ENCODE measurements around the gene DISP2.

DNA sequence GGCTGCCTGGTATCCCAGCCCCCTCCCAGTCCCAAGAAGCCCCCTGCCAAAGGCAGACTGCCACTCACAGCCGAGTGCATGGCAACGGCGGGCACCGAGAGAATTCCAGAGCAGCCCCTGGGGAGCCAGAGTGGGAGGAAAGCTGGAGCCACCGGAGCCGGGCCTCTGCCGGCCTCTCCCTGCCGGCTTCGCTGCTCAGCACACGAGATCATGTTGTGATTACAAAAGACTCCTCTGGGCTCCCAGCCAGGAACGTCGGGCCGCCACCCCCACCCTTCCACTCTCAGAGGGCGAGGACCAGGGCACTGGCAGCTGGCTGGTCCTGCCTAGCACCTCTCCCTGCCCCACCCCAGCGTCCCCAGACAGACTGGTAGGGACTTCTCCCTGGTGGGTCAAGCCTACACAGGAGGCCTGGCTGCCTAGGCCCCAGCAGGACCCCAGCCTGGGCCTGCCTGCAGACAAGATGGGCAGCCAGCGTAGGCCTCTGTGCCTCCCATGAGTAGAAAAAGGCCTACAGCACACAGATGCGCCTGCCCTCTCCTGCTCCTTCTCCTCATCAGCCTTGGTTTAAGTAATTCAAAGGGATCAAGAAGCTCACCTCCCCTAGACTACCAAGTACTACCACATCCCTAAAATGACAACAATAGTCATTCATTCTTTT lies 17.1 kb upstream of the DISP2 start, which contains the start of gene CCDC9B:
- TF ChIP-seq, protein P1, sequence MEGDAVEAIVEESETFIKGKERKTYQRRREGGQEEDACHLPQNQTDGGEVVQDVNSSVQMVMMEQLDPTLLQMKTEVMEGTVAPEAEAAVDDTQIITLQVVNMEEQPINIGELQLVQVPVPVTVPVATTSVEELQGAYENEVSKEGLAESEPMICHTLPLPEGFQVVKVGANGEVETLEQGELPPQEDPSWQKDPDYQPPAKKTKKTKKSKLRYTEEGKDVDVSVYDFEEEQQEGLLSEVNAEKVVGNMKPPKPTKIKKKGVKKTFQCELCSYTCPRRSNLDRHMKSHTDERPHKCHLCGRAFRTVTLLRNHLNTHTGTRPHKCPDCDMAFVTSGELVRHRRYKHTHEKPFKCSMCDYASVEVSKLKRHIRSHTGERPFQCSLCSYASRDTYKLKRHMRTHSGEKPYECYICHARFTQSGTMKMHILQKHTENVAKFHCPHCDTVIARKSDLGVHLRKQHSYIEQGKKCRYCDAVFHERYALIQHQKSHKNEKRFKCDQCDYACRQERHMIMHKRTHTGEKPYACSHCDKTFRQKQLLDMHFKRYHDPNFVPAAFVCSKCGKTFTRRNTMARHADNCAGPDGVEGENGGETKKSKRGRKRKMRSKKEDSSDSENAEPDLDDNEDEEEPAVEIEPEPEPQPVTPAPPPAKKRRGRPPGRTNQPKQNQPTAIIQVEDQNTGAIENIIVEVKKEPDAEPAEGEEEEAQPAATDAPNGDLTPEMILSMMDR (IDR thresholded peaks at IDR 0.05; ENCODE audit: insufficient read depth, low read length, poor library complexity, severe bottlenecking), result no peak
- TF ChIP-seq EZH2phosphoT487 (conservative IDR thresholded peaks at IDR 0.05; ENCODE audit: low read length), result no peak
